IMR-90 (cell line): ENCODE results near the gene LHFPL6. TPM values are rescaled to one million over a fixed set of nuclear protein-coding genes. Genes with fewer than 3 reads are reported as not detected.

Source experiments
- ATAC-seq: fragments of 200-7000 bp; cut with Tn5 transposase; 2 replicates; pipeline ENCODE4 v1.9.1; 2020; ENCODE audit warnings: low read depth, mild to moderate bottlenecking, moderate library complexity
- BruUV-seq: library from RNA; stranded (reverse); fragments of 400-500 nt; replicated peaks from 2 replicates; lab custom pipeline; 2021; lab: Mats Ljungman, UMichigan
- CTCF ChIA-PET: fragments of 300-600 bp; formaldehyde crosslinking; extraction: SDS; loops from one replicate; lab custom pipeline; 2021; ENCODE audit warnings: antibody characterized with exemption; lab: Yijun Ruan, JAX
- POLR2A ChIA-PET: fragments of 300-600 bp; sonication (Branson Sonifier 250); formaldehyde crosslinking; loops from one replicate; lab custom pipeline; 2022; ENCODE audit warnings: antibody characterized with exemption; ENCODE audit not compliant: unreplicated experiment; lab: Charles Lee
- DNase-seq: peaks from one replicate; pipeline ENCODE4 v3.0.0; 2013
- H2AFZ ChIP-seq: replicated peaks from 2 replicates; pipeline ENCODE3; 2013; ENCODE audit warnings: low read length, mild to moderate bottlenecking; ENCODE audit not compliant: poor library complexity
- H2AK5ac ChIP-seq: 2 replicates; pipeline ENCODE4 v1.6.1; 2013; ENCODE audit warnings: low read depth, low read length, inconsistent platforms
- H2AK9ac ChIP-seq: replicated peaks from 2 replicates; pipeline ENCODE3; 2013; ENCODE audit warnings: mild to moderate bottlenecking, low read depth, low read length, moderate library complexity; ENCODE audit not compliant: poor library complexity
- H2BK120ac ChIP-seq: 2 replicates; pipeline ENCODE4 v1.6.1; 2013; ENCODE audit warnings: low read depth, low read length, inconsistent platforms
- H2BK15ac ChIP-seq: 3 replicates; pipeline ENCODE4 v1.6.1; 2013; ENCODE audit warnings: low read depth, low read length, inconsistent platforms
- H2BK20ac ChIP-seq: 2 replicates; pipeline ENCODE4 v1.6.1; 2013; ENCODE audit warnings: low read depth, mild to moderate bottlenecking, inconsistent platforms, low read length, moderate library complexity
- H2BK5ac ChIP-seq: 2 replicates; pipeline ENCODE4 v1.6.1; 2013; ENCODE audit warnings: mild to moderate bottlenecking, low read depth, low read length, inconsistent platforms; ENCODE audit not compliant: poor library complexity, severe bottlenecking
- H3K14ac ChIP-seq: replicated peaks from 2 replicates; pipeline ENCODE4 v1.6.1; 2013; ENCODE audit warnings: low read depth, low read length, inconsistent platforms
- H3K18ac ChIP-seq: 2 replicates; pipeline ENCODE4 v1.6.1; 2013; ENCODE audit warnings: low read depth, low read length, control low read depth
- H3K23ac ChIP-seq: 2 replicates; pipeline ENCODE4 v1.6.1; 2013; ENCODE audit warnings: low read depth, low read length, inconsistent platforms
- H3K27ac ChIP-seq: 2 replicates; pipeline ENCODE4 v1.5.1; 2013; ENCODE audit warnings: mild to moderate bottlenecking, control low read depth, low read length; ENCODE audit not compliant: insufficient read depth
- H3K27me3 ChIP-seq: 2 replicates; pipeline ENCODE4 v1.6.1; 2013; ENCODE audit warnings: low read length; ENCODE audit not compliant: control insufficient read depth, insufficient read depth
- H3K36me3 ChIP-seq: 2 replicates; pipeline ENCODE4 v1.6.1; 2013; ENCODE audit warnings: low read length, mixed read lengths; ENCODE audit not compliant: control insufficient read depth, insufficient read depth
- H3K4ac ChIP-seq: 2 replicates; pipeline ENCODE4 v1.6.1; 2013; ENCODE audit warnings: low read depth, low read length, inconsistent platforms
- H3K4me1 ChIP-seq: 2 replicates; pipeline ENCODE4 v1.6.1; 2013; ENCODE audit warnings: low read length, mixed read lengths; ENCODE audit not compliant: control insufficient read depth, insufficient read depth
- H3K4me2 ChIP-seq: 2 replicates; pipeline ENCODE4 v1.6.1; 2013; ENCODE audit warnings: low read depth, mild to moderate bottlenecking, control low read depth, low read length, moderate library complexity
- H3K4me3 ChIP-seq: 2 replicates; pipeline ENCODE4 v1.5.1; 2013; ENCODE audit warnings: low read depth, mild to moderate bottlenecking, control low read depth, low read length, moderate library complexity; ENCODE audit not compliant: insufficient read depth
- H3K56ac ChIP-seq: 2 replicates; pipeline ENCODE4 v1.6.1; 2013; ENCODE audit warnings: low read length, inconsistent platforms; ENCODE audit not compliant: insufficient read depth; ENCODE audit errors: extremely low read depth
- H3K79me1 ChIP-seq, 2 experiments: 2 replicates each; pipeline ENCODE4 v1.6.1; 2013; ENCODE audit warnings: low read length in 2 of 2, inconsistent platforms in 1 of 2, low read depth in 1 of 2
- H3K9ac ChIP-seq: 2 replicates; pipeline ENCODE4 v1.6.1; 2013; ENCODE audit warnings: low read depth, low read length, control low read depth
- H3K9me1 ChIP-seq: 2 replicates; pipeline ENCODE4 v1.6.1; 2013; ENCODE audit warnings: low read length, inconsistent platforms; ENCODE audit not compliant: insufficient read depth
- H3K9me3 ChIP-seq: 2 replicates; pipeline ENCODE4 v1.6.1; 2013; ENCODE audit warnings: low read length; ENCODE audit not compliant: control insufficient read depth, insufficient read depth
- H4K20me1 ChIP-seq: 2 replicates; pipeline ENCODE4 v1.6.1; 2013; ENCODE audit warnings: low read length, inconsistent platforms; ENCODE audit not compliant: insufficient read depth
- H4K5ac ChIP-seq: 2 replicates; pipeline ENCODE4 v1.6.1; 2013; ENCODE audit warnings: mild to moderate bottlenecking, low read depth, low read length, control low read depth
- H4K8ac ChIP-seq, 2 experiments: 2 replicates each; pipeline ENCODE4 v1.6.1; 2013; ENCODE audit warnings: low read depth in 2 of 2, low read length in 2 of 2, control low read depth in 1 of 2, inconsistent platforms in 1 of 2
- H4K91ac ChIP-seq: 2 replicates; pipeline ENCODE4 v1.6.1; 2013; ENCODE audit warnings: low read depth, low read length, inconsistent platforms; ENCODE audit not compliant: insufficient read depth
- CEBPB ChIP-seq: IDR thresholded peaks from 2 replicates; pipeline ENCODE4 v1.6.1; 2012; ENCODE audit warnings: low read depth, low read length, improper control_type of control experiment
- ELK1 ChIP-seq: fragments of 150-350 bp; IDR thresholded peaks from 2 replicates; pipeline ENCODE4 v1.6.1; 2016; ENCODE audit warnings: low read depth, mild to moderate bottlenecking, low read length, moderate library complexity, borderline replicate concordance
- MAFK ChIP-seq: IDR thresholded peaks from 2 replicates; pipeline ENCODE4 v1.6.1; 2012; ENCODE audit warnings: low read depth, low read length, improper control_type of control experiment
- MXI1 ChIP-seq: IDR thresholded peaks from 2 replicates; pipeline ENCODE4 v1.6.1; 2012; ENCODE audit warnings: low read depth, mild to moderate bottlenecking, low read length, moderate library complexity, borderline replicate concordance
- NFE2L2 ChIP-seq: fragments of 150-350 bp; IDR thresholded peaks from 2 replicates; pipeline ENCODE4 v1.6.1; 2016; ENCODE audit warnings: low read depth, mild to moderate bottlenecking, low read length
- POLR2A ChIP-seq: IDR thresholded peaks from 2 replicates; pipeline ENCODE4 v1.6.1; 2012; ENCODE audit warnings: mild to moderate bottlenecking, low read depth, low read length
- RFX5 ChIP-seq: IDR thresholded peaks from 2 replicates; pipeline ENCODE4 v1.8.0; 2012; ENCODE audit warnings: low read depth, mild to moderate bottlenecking, low read length, moderate library complexity
- SMC3 ChIP-seq: fragments of 150-350 bp; IDR thresholded peaks from 2 replicates; pipeline ENCODE4 v1.6.1; 2016; ENCODE audit warnings: low read depth, mild to moderate bottlenecking, antibody characterized with exemption, low read length, moderate library complexity
- WGBS, 2 experiments: methylation state at CpG; one replicate each; pipeline versions ENCODE4 v1.1.5 to v1.1.7; 2013; ENCODE audit warnings: missing lambda C conversion rate in 2 of 2; ENCODE audit not compliant: insufficient read length in 1 of 2; ENCODE audit errors: extremely low coverage in 2 of 2; 5-methylcytosine and 5-hydroxymethylcytosine counted together
- dilution Hi-C: fragments of 300-500 bp; cut with HindIII; formaldehyde crosslinking; loops from one replicate; pipeline ENCODE4 v1.14.3; 2018; ENCODE audit warnings: low sequenced_read_pairs; ENCODE audit not compliant: unreplicated experiment
- in situ Hi-C: fragments of 300-500 bp; cut with MboI; formaldehyde crosslinking; loops from 3 replicates; pipeline ENCODE4 v1.14.3; 2019; ENCODE audit warnings: low sequenced_read_pairs, inconsistent platforms, mixed read lengths
- intact Hi-C: fragments of 100-400 bp; cut with micrococcal nuclease; formaldehyde crosslinking; loops from 2 replicates; pipeline ENCODE4 v1.10.0; 2022
- polyA plus RNA-seq, 3 experiments: library from polyadenylated mRNA; depleted of rRNA; stranded (reverse); fragments of >200 nt; gene quantifications; 2 replicates each; pipeline ENCODE4 v1.2.3, GENCODE V29; 2012; ENCODE audit warnings: low replicate concordance in 1 of 3
- total RNA-seq: library from RNA; depleted of rRNA; stranded (reverse); fragments of >200 nt; gene quantifications from 2 replicates; pipeline ENCODE4 v1.2.3, GENCODE V29; 2012
- TF ChIP-seq, protein P1 (sequence below): fragments of 150-350 bp; IDR thresholded peaks from 2 replicates; pipeline ENCODE4 v1.6.1; 2017; ENCODE audit warnings: mild to moderate bottlenecking, antibody characterized with exemption, low read length, low read depth

LHFPL6 gene
- total and polyA plus RNA-seq, 2 of the 4 experiments (the other 2 are of a cell fraction) = 24.7 to 36.1 TPM

- no TSS peak for BruUV-seq
- Histone ChIP-seq H4K20me1 (no peaks in the 10 kb centered on the region), H4K5ac (no peak overlapping the region), H3K4ac (peak overlapping the region; percentile 25; the same call in 1 of the 2 replicates), H2AK5ac (no peak overlapping the region), H3K4me2 (peak overlapping the region; percentile 70), H3K36me3 (peaks cover 7% of the 10 kb centered on the region), H2AFZ (no peak overlapping the region), H3K56ac (no peak overlapping the region), H3K18ac (peak overlapping the region; percentile 41; the same call in 1 of the 2 replicates), H3K9ac (no peak overlapping the region), H2BK20ac (no peak overlapping the region), H3K79me1 (peaks cover 18 to 47% of the 10 kb centered on the region in 2 experiments), H3K4me1 (peaks cover 14% of the 10 kb centered on the region), H3K23ac (peak overlapping the region; percentile 29; the same call in 1 of the 2 replicates), H2BK5ac (peak overlapping the region; percentile 55), H4K8ac (peak overlapping the region in 1 of 2 experiments; percentile 9; a peak in 1 of 4 replicates), H3K27ac (peak overlapping the region; percentile 21; the same call in 1 of the 2 replicates), H2BK120ac (no peak overlapping the region), H3K9me3 (no peaks in the 10 kb centered on the region), H4K91ac (no peak overlapping the region), H3K4me3 (no peak overlapping the region), H2BK15ac (no peak overlapping the region), H3K27me3 (no peaks in the 10 kb centered on the region), H2AK9ac (no peak overlapping the region), H3K14ac (peak overlapping the region; percentile 7; the same call in 1 of the 2 replicates), H3K9me1 (peaks cover 14% of the 10 kb centered on the region)
- intact Hi-C loops (no loop called here), in situ Hi-C loops (no loop called here), dilution Hi-C loops (no loop called here)
- DNase-seq = peak; percentile 59
- CTCF ChIA-PET = interaction anchor here (0.6 to 1.4 kb wide), 2 partner anchors 15 to 589 kb away, joined by 3 to 4 read pairs; no protein-coding TSS in a partner anchor
- TF ChIP-seq CEBPB (no peak), NFE2L2 (no peak), ELK1 (no peak), MAFK (no peak), POLR2A (no peak), SMC3 (no peak), RFX5 (no peak), MXI1 (no peak)
- TF ChIP-seq, protein P1, sequence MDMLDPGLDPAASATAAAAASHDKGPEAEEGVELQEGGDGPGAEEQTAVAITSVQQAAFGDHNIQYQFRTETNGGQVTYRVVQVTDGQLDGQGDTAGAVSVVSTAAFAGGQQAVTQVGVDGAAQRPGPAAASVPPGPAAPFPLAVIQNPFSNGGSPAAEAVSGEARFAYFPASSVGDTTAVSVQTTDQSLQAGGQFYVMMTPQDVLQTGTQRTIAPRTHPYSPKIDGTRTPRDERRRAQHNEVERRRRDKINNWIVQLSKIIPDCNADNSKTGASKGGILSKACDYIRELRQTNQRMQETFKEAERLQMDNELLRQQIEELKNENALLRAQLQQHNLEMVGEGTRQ = no peak
- POLR2A ChIA-PET = interaction anchor here (0.7 to 0.8 kb wide), 2 partner anchors 70 to 91 kb away, joined by 3 read pairs; no protein-coding TSS in a partner anchor
- ATAC-seq = peak; percentile 4; the same call in 1 of the 2 replicates
- WGBS, 2 experiments = 60% methylated on average over 1 of the region's 2 CpGs; no CpG with 5 or more reads in 1 of the 2 experiments
Observed at GRCh38 chr13:39597838-39598237, 5.2 kb downstream of the LHFPL6 start.
